ENCODE results near the gene LAMA1.

DNA sequence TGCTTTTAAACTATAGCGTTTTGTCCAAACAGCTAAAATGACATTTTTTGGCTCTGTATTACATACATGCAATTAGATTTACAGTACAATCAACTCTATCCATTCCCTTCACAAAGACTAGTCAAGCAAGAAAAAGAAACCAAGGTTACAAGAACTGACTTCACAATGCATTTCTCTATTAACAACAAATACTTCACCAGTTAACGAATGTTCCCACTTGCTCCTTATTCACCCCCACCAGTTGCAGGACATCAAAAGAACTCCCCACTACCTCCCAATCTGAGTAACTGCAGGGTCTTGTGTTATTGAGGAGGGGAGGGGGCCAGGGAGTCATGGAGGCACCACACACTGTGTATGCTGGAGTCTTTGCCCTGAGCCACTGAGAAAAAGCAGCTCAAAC lies 34.9 kb downstream of the LAMA1 start:
- TF ChIP-seq POLR2A (IDR thresholded peaks at IDR 0.05): no peak
- TF ChIP-seq, protein P1, sequence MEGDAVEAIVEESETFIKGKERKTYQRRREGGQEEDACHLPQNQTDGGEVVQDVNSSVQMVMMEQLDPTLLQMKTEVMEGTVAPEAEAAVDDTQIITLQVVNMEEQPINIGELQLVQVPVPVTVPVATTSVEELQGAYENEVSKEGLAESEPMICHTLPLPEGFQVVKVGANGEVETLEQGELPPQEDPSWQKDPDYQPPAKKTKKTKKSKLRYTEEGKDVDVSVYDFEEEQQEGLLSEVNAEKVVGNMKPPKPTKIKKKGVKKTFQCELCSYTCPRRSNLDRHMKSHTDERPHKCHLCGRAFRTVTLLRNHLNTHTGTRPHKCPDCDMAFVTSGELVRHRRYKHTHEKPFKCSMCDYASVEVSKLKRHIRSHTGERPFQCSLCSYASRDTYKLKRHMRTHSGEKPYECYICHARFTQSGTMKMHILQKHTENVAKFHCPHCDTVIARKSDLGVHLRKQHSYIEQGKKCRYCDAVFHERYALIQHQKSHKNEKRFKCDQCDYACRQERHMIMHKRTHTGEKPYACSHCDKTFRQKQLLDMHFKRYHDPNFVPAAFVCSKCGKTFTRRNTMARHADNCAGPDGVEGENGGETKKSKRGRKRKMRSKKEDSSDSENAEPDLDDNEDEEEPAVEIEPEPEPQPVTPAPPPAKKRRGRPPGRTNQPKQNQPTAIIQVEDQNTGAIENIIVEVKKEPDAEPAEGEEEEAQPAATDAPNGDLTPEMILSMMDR (IDR thresholded peaks at IDR 0.05): no peak

Measured in tibial nerve (tissue), 3 donors.